Kidney capillary endothelial cell (primary cell): ENCODE measurements around the gene TMEM41B.

Source experiments
- DNase-seq: peaks from one replicate; pipeline ENCODE4 v3.0.0-alpha.2; 2018; ENCODE audit warnings: low spot score

TMEM41B gene

GRCh38 chr11:9310485-9311090 is 3.8 kb downstream of the TMEM41B start:
- no peak for DNase-seq

- no peak for DNase-seq
These were observed 10.2 kb downstream of the TMEM41B start for GRCh38 chr11:9304178-9304577.

DNA sequence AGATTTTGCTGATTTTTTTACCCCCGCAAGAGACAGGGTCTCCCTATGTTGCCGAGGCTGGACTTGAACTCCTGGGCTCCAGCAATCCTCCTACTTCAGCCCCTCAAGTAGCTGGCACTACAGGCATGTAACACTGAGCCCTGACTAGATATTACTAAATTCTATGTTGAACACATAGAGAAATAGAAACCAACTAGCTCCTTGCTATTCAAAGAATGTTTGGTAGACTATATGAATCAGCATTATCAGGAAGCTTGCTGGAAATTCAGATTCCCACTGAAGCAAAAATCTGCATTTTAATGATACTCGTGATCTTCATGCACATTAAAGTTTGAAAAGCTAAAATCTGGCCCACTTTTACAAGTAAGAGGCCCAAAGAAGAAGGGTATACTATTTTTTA is 11.9 kb downstream of the TMEM41B start:
- DNase-seq = no peak

GRCh38 chr11:9301720-9302119 is 12.7 kb downstream of the TMEM41B start:
- DNase-seq = no peak

GRCh38 chr11:9293646-9294045 is 20.7 kb downstream of the TMEM41B start:
- DNase-seq = no peak

DNA sequence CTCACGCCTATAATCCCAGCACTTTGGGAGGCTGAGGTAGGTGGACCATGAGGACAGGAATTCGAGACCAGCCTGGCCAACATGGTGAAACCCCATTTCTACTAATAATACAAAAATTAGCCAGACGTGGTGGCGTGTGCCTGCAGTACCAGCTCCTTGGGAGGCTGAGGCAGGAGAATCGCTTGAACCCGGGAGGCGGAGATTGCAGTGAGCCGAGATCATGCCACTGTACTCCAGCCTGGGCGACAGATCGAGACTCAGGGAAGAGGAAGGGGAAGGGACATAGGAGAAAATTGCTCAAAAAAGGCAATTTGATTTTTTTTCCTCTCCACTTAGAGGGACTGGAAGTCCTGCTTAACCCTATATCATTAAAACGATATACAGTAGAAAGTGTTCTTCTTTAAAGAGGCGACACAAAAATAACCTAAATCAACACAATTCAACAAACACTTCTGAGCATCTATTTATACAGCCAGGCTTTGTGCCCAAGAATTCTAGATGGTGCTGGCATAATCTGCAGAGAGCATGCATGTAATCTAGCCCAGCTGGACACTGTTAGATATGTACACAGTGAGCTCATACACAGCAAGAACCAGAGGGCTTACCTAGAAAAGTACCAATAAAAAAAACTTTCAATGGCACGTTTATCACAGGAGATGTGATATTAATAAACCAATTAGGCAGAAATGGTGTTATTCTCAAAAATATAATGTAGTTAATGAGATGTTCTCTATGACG is 28.4 kb downstream of the TMEM41B start:
- DNase-seq = no peak

DNA sequence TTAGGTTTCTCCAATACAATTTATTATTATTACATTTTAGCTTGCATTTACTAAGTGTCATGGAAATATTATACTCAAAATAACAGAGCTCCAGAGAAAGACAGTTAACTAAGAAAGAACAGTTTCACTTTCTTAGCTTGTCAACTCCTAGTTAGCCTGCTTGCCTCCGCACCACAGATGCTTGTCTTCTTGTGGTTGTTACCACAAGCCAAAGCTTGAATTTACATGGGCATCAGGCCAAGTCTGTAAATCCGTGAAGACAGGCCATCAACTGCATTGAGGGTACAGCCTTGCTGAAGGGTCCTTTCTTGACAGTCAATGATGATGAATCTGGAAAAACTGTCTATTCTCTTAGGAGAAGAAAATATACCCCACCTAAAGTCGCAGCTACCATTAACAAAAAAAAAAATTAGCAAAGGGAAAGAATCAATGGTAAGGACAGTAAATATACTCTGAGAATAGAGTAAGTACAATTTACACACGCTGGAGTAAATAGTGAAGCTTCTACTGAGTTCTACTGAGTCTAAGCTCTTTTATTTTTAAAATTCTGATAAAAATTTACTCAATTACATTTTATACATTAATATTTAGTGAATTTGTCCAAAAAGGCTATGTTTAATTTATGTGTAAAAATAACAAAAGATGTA is 33.6 kb downstream of the TMEM41B start:
- DNase-seq = no peak

- no peak for DNase-seq
These were observed 37.2 kb downstream of the TMEM41B start for GRCh38 chr11:9277176-9277575.

GRCh38 chr11:9276571-9276970 is 37.8 kb downstream of the TMEM41B start:
- no peak for DNase-seq

DNA sequence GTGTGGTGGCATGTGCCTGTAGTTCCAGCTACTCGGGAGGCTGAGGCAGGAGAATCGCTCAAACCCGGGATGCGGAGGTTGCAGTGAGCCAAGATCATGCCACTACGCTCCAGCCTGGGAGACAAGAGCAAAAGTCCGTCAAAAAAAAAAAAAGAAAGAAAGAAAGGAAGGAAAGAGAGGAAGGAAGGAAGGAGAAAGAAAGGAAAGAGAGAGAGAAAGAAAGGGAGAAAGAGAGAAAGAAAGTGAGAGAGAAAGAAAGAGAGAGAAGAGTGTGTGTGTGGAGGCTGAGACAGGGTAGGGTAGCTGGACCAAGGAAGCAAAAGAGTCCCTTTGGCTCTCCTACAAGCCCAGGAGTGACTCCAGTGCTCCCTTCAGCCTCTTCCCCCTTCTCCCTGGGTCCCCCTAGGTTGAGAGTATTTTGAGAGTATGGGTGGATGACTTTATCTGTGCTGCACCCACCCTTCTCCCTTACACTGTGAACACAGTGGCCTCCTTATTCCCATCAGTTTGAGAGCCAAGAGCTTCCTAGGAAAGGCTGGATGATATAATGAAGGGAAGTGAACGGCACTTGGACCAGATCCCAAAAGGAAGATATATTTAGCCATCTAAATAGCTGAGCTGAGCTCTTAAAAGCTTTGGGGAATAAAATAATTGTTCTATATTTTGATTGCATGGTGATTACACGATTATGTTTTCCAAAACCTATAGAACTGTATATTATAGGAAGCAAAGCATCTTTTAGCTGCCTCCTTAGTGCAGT is 39.7 kb downstream of the TMEM41B start:
- DNase-seq = no peak

GRCh38 chr11:9273376-9274336 is 40.7 kb downstream of the TMEM41B start:
- DNase-seq = no peak

DNA sequence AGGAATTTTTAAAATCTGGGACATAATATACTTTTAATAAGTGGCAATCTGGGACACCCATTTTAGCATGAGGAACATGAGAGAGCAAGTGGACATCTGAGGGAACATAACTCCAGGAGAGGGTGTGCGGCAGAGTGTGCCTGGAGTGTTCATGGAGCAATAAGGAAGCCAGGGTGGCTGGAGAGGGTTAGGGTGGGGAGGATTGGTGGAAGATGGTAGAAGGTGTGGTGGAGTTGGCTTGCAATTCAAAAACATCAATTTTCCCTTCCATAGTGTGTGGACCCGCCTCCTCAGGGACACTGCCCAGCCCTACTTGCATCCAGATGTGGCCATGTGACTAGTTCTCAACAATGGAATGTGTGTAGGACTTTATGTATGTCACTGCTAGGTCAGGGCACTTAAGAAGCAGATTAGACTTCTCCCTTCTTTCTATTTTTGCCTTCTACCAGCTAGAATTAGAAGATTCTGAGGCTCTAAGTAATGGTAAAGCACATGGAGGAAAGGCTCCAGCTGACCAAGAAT is 44.8 kb downstream of the TMEM41B start:
- DNase-seq = no peak

DNA sequence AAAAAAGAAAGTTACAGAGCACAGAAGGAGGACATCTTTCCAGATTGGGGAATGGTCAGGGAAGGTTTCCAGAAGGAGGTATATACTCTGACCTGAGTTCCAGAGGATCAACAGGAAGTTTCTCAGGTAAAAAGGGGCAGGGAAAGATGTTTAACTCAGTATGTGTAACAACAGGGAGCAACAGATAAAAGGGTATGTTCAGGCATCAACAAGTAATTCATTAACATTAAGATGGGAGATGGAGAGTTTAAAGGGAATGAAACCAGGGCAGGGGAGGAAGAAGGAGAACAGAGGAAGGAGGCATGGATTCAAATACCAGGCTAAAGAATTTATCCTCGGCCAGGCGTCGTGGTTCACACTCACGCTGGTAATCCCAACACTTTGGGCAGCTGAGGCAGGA is 46.7 kb downstream of the TMEM41B start:
- no peak for DNase-seq

GRCh38 chr11:9266926-9267325 is 47.5 kb downstream of the TMEM41B start:
- DNase-seq = no peak

- DNase-seq = no peak
These were observed 48.2 kb downstream of the TMEM41B start for GRCh38 chr11:9266132-9266736.

DNA sequence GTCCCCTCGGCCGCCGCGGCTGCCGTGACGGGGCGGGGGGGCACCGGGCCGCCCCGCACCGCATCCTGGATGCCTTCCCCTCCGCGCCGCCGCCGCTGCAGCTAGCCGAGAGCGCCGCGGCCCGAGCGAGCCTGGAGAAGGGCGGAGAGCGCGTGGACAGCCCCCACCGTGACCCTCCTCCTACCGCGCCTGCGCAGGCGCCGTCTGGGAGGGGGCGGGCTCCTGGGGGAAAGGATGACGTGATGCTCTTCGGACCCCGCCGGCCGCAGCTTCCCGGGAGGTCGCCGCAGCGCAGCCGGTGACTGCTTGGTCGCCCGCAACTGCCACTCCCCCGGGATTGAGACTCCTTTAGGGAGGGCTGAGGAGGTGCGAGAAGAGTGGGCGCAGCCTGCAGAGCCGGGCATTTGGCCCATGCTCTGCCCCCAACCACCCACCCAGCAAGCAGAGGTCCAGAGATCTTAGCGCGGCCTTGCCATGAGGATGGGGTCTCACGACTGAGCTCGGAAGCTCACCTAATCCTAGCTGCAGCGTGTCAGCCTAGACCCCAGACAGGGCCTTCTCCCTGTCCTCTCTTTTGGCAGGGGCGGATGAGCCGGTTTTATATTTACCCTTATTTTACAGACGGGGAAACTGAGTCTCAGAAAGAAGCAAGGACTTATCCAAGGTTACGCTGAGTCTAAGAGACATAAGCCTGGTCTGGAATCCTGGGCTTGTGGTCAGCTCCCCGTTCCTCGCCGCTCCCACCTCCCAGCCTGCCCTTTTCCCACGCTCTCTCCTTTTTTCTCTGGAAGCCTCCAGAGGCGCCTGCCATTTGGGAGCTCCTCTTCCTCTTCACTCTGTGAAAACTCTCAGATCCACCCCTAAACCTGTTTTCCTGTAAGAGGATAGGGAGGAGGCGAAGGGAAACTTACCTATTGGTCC is 48.9 kb downstream of the TMEM41B start, which contains the start of gene DENND5A:
TSS of gene DENND5A (minus strand) at position 140 of the 921 bp plus-strand sequence. CDS start 281 bp downstream, outside the sequence.
- peak; percentile 85 for DNase-seq

- peak; percentile 68 for DNase-seq
These were observed 49.8 kb downstream of the TMEM41B start for GRCh38 chr11:9264316-9265210.

DNA sequence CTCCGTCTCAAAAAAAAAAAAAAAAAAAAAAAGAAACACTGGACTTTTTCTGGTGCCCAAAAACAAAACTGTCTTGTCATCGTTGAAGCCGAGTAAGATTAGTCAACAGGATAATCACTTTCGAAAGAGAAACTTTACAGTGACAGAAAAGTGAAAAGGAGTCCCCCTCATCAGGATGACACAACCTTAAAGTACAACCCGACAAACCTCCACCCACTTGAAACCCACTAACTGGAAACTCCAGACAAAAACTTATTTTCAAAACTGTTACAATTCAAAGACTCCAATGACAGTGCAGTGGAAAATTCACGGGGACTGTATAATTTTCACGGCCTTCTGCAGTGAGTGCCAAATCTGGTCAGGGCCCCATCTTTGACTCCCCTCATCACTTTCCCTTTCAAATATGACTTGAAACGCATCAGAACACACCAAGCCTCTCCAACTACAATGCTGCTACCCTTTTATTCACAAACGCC is 50.5 kb downstream of the TMEM41B start:
- DNase-seq = peak; percentile 41
